ELF-1 (cell line): ENCODE measurements around the gene NFIB.

Experiments used
- DNase-seq: peaks from one replicate; pipeline ENCODE4 v3.0.0-alpha.2; 2016; ENCODE audit warnings: low read depth, low spot score

Gene NFIB

DNA sequence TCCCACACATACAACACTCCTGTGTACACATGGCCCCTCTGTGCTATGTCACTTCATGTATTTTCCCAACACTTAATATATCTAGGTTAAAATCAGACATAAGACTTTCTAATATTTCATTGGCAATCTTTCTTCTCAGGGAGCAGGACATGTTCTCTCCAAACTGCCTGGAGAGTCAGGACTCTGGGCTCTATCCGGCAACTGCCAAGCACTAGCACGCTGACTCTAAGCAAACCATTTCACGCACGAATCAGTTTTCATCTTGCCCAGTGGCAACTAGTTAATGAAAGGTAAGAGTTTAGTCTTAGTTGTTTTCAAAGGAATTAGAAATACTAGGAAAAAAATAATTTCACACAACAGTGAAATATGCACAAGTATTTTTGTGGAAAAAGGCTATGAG lies 124.8 kb downstream of the NFIB start:
- DNase-seq: no peak

DNA sequence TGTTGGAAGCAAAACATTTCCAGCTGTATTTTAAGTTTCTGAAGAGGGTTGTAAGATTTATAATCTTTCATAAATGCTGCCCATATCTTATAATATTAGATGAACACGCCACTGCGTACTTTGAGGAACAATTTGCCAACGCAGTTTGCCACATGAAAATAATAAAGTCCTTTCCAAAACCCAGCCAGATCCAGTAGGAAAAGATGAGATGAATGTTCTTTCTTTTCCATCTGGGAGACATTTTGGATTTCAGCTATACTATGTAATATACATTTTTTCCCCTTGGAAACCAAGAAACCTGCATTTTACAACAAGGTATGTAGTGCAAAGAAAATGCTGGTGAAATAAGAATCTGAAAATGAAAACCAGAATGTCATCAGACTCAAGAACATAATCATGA lies 125.4 kb downstream of the NFIB start:
- DNase-seq: no peak

DNA sequence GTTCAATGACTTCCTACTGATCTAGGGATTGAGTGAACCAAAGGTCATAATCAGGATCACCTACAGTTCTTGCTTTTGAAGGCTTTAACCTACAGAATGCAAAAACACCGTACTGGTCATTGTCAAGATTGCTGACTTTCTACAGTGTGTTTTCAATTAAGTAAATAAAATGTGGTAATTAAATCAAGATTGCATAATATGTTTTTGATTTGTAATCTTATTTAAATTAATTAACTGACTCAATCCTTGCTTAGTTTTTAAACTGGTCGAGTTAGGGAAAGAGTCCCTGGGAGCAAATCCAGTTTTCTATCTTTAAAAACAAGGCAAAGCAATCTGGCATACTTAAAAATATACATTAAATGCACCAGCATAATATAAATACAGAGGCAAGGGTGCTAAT lies 125.9 kb downstream of the NFIB start:
- DNase-seq: no peak

GRCh38 chr9:14186096-14186495 lies 127.8 kb downstream of the NFIB start:
- no peak for DNase-seq

DNA sequence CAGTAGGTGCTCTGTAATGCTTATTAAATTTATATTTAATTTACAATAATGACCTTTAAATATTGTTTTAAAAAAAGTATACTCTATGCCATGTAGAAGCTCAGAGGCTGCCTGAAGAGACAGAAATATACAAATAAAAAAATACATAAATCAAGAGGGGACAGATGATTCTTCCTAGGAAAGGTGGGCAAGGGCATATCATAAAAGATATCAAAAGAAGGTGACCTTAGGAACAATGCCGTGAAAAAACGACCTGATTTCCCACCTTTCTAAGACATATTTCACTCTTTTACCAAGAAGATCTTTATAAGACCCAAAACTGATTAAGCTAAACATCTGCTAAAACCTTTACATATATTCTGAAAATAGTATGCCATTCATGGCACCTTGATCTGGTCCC lies 128.9 kb downstream of the NFIB start:
- no peak for DNase-seq

DNA sequence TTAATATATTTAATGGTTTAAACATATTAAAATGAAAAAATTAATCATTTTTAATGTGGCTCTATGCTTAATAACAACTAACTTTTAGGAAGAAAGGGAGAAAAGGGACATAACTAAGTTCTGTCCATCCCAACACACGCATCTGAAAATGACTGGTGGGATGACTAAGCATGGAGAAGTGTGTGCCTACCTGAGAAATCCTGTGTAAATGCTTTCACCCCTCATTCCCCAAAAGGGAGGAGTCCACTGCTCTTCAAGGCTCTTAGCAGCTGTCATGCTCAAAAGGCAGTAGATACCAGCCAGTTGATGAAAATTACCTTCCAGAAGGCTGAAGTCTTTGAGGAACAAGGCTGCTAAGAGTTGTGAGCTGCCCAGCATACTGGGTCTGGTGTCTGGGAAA lies 130.9 kb downstream of the NFIB start:
- DNase-seq: no peak

GRCh38 chr9:14180960-14181537 lies 132.9 kb downstream of the NFIB start:
- no peak for DNase-seq

DNA sequence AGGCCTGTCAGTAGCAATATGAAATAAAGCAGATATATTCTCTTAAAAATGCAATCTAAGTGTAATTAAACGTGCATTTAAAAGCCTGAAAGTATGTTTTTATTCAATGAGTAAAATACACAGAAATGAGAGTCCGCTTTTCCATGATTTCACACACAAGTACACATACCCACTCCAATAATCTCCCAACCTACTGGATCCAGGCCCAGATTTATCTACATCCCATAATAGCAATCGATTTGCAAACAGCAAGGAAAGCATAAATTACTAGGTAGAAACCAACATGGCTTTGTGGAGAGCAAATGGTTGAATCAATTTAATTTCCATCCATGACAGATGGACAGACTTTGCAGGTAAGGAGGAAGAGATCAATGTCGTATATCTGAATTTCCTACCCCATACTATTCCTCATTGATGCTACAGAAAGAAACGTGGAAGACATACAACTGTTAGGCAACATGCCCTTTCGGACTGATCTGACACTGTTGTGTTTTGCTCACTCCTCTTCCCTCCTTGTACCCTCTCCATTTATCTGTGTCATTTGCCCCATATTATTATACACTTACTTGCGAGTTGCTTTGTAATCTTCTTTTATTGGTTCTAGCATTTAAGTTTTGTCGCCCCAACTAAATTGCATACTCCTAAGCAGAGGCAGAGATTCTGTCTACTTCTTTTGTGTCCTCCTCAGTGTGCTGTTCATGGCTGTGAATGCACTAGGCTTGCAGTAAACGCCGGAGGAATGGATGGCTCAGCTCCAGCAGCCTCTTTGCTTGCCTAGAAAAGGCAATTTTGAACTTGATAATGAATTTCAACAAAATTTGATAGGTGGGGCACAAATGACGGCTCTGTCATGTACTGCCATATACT lies 133.6 kb downstream of the NFIB start:
- no peak for DNase-seq

DNA sequence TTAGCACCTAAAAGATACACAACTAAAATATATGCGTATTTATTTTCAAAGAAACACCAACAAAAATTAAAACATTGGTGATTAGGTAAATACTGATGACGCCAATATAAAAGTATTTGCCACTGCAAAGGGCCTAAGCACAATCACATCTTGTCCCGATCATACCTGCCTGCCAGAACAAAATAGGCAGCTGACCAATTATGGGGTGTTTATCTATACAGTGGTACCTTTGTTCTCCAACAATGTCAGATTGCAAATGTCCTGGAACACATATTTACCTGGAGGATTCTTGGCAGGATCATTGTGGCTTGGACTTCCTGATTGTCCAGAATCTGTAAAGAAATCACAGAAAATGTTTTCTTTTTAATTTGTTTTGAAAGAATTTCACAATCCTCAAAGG lies 134.5 kb downstream of the NFIB start:
- DNase-seq: no peak

- DNase-seq: no peak
These were observed 138.2 kb downstream of the NFIB start for GRCh38 chr9:14175778-14176177.

GRCh38 chr9:14173713-14174112 lies 140.2 kb downstream of the NFIB start:
- no peak for DNase-seq

GRCh38 chr9:14170973-14171596 lies 142.9 kb downstream of the NFIB start:
- no peak for DNase-seq

DNA sequence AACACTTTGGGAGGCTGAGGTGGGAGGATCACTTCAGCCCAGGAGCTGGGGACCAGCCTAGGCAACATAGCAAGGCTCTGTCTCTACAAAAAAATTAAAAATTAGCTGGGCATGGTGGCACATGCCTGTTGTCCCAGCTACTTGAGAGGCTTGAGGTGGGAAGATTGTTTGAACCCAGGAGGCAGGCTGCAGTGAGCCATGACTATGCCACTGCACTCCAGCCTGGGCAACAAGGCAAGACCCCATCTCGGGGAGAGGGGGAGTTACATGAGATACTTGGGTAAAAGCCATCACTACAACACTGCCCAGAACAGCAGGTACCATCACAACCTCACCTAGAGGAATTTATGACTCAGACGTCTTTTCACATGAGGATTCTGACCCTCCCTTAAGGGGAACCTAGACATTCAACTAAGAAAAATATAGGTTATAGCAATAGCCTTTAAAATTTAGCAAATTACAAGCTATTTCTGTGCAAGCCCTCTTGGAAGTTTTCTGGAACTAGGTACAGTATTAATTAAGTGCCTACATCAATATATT lies 143.5 kb downstream of the NFIB start:
- DNase-seq: no peak

DNA sequence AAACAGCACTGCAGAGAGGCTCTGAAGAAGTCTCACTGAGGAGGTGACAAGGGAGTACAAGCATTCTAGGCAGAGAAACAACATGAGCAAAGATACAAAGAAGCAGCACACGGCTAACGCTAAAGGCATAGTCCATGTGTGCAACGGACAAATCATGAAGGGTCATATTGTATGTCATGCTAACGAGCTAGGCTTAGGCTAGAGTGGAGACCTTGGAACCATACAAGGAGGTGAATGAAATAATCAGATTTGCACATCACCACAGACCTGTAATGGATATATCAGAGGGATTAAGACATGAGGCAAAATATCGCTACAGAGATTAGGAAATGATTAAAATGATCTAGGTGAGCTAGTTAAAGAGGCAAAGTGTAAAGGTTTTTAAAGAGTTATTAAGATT lies 145.6 kb downstream of the NFIB start:
- no peak for DNase-seq

DNA sequence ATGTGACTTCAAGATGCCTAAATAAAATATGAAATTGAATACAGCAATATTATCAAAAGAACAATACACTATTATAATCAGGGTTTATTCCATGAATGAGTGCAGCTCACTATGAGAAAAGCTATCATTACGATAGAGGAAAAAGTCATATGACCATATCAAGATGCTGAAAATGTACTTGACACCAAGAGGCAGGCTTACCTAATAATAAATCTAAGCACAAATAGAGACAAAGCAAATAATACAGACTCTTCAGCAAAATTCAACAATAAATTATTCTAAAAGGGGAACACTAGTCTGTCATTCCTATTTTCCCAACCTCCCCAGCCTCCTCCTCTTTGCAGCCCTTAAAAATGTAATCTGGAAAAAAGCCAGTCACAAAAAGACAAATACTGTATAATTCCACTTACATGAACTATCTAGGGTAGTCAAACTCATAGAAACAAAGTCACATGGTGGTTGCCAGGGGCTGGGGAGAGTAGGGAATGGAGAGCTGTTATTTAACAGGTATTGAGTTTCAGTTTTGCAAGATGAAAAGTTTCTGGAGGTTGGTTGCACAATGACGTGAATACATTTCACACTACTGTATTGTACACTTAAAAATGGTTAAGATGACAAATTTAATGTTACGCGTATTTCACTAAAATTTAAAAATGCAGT lies 148.4 kb downstream of the NFIB start:
- DNase-seq: no peak

DNA sequence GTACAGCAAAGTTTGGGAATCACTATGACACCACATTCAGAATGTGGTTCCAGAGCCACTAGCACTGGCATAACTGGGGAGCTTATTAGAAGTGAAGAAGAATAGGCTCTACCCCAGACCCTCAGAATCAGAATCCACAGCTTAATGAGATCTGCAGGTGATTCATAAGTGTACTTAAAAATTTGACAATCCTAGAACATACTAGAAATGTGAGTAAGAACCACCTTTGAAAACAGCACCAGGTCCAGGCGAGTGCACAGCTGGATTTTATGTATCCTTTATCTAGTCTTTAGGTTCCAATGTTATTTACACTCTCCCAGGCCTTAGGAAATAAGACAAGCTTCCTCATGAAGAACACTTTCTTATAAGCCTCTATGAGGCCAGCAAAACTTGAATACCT lies 149.0 kb downstream of the NFIB start:
- DNase-seq: no peak

- DNase-seq: no peak
These were observed 154.3 kb downstream of the NFIB start for GRCh38 chr9:14159440-14160216.

- DNase-seq: no peak
These were observed 155.0 kb downstream of the NFIB start for GRCh38 chr9:14158916-14159315.

GRCh38 chr9:14158136-14158813 lies 155.7 kb downstream of the NFIB start:
- no peak for DNase-seq

GRCh38 chr9:14157191-14157590 lies 156.8 kb downstream of the NFIB start:
- DNase-seq: no peak

- DNase-seq: no peak
These were observed 157.9 kb downstream of the NFIB start for GRCh38 chr9:14156046-14156445.
